Glutamatergic neuron (in vitro differentiated cells): ENCODE results near the gene ACOT13. TPM values are rescaled to one million over a fixed set of nuclear protein-coding genes. Genes with fewer than 3 reads are reported as not detected.
"Not testable (repeated sequence)": the region's sequence is repeated elsewhere in the genome, so short reads cannot be mapped to it uniquely, and the experiment has no call there.

ENCODE experiments used
- DNase-seq: peaks from one replicate; pipeline ENCODE4 v3.0.0; 2022
- H3K27ac Mint-ChIP-seq: one replicate; pipeline ENCODE4 v1.8.0; 2020; ENCODE audit warnings: mild to moderate bottlenecking, mixed read lengths, inconsistent platforms; ENCODE audit not compliant: unreplicated experiment
- H3K27me3 Mint-ChIP-seq: one replicate; pipeline ENCODE4 v1.8.0; 2020; ENCODE audit warnings: mild to moderate bottlenecking, moderate library complexity, mixed read lengths, inconsistent platforms; ENCODE audit not compliant: unreplicated experiment
- H3K36me3 Mint-ChIP-seq: one replicate; pipeline ENCODE4 v1.8.0; 2020; ENCODE audit warnings: mild to moderate bottlenecking, mixed read lengths, inconsistent platforms; ENCODE audit not compliant: unreplicated experiment
- H3K4me1 Mint-ChIP-seq: one replicate; pipeline ENCODE4 v1.8.0; 2020; ENCODE audit warnings: mild to moderate bottlenecking, low read depth, mixed read lengths, inconsistent platforms; ENCODE audit not compliant: unreplicated experiment
- H3K4me3 Mint-ChIP-seq: one replicate; pipeline ENCODE4 v1.8.0; 2020; ENCODE audit warnings: mild to moderate bottlenecking, mixed read lengths, inconsistent platforms; ENCODE audit not compliant: unreplicated experiment
- H3K9me3 Mint-ChIP-seq: one replicate; pipeline ENCODE4 v1.8.0; 2020; ENCODE audit warnings: mild to moderate bottlenecking, moderate library complexity, mixed read lengths, inconsistent platforms; ENCODE audit not compliant: unreplicated experiment
- total RNA-seq: library from RNA; stranded (reverse); fragmentation: NEBNext Ultra II Directional; extraction: Animal tissue kit (Norgen Biotek cat#: 25700); gene quantifications from one replicate; pipeline ENCODE4 v1.2.1, GENCODE V29; 2021; ENCODE audit not compliant: unreplicated experiment
- TF ChIP-seq, protein P1 (sequence below): fragments of 200-600 bp; sonication (generic); IDR thresholded peaks from one replicate; pipeline ENCODE4 v1.5.0; 2021; ENCODE audit not compliant: partially characterized antibody, unreplicated experiment

The ACOT13 gene
- total RNA-seq, 1 donor from 2014 or later = 25.3 TPM

DNA sequence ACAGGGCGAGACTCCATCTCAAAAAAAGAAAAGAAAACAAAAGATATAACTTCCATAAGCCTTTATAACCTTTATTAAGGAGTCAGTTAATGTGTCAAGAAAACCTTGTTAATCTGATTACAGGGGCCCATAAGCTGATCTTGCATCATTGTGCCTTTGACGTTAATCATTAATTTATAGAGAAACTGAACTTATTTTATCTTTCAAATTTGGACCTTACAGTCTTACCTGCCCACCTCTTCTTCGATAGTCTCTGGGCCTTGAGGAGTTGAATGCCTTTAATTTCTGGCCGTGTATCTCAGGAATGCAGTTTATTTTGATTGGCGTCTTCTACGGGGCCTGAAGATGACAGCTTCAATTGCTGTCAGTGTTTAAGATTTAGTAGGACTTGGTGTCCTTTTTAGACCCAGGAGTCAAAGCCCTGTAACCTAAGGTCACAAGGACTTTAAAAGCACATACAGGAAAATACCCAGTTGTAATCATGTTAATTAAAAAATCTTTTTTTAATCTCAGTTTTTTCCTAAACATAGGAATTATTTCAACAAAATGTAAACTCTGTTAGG lies 5.8 kb downstream of the ACOT13 start:
- H3K4me3 Mint-ChIP-seq = no peak overlapping the region
- no peak overlapping the region for H3K27ac Mint-ChIP-seq
- H3K9me3 Mint-ChIP-seq = peaks cover 11% of the 10 kb centered on the region
- DNase-seq = no peak
- H3K27me3 Mint-ChIP-seq = peaks cover 6% of the 10 kb centered on the region
- H3K4me1 Mint-ChIP-seq = no peaks in the 10 kb centered on the region
- TF ChIP-seq, protein P1, sequence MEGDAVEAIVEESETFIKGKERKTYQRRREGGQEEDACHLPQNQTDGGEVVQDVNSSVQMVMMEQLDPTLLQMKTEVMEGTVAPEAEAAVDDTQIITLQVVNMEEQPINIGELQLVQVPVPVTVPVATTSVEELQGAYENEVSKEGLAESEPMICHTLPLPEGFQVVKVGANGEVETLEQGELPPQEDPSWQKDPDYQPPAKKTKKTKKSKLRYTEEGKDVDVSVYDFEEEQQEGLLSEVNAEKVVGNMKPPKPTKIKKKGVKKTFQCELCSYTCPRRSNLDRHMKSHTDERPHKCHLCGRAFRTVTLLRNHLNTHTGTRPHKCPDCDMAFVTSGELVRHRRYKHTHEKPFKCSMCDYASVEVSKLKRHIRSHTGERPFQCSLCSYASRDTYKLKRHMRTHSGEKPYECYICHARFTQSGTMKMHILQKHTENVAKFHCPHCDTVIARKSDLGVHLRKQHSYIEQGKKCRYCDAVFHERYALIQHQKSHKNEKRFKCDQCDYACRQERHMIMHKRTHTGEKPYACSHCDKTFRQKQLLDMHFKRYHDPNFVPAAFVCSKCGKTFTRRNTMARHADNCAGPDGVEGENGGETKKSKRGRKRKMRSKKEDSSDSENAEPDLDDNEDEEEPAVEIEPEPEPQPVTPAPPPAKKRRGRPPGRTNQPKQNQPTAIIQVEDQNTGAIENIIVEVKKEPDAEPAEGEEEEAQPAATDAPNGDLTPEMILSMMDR = no peak
- H3K36me3 Mint-ChIP-seq = peaks cover 16% of the 10 kb centered on the region

DNA sequence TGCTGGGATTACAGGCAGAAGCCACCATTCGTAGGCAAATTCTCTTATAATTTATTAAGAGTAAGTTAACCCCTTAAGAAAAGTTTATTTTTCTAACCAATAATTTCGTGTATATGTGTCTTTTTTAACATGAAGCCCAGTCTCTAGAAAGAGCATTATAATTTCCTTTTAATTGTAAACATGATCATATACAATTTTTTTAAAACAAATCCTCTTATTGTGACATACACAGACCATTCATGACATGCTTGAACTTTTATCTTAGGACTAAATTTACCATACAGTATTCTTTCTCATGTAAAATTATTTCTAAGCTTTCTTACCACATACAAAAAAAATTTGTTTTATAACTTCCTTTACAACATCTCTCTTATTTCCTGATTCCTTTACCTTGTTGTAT lies 6.7 kb downstream of the ACOT13 start:
- H3K36me3 Mint-ChIP-seq = peaks cover 16% of the 10 kb centered on the region
- no peak overlapping the region for H3K27ac Mint-ChIP-seq
- H3K4me1 Mint-ChIP-seq = no peaks in the 10 kb centered on the region
- peaks cover 2% of the 10 kb centered on the region for H3K27me3 Mint-ChIP-seq
- peaks cover 11% of the 10 kb centered on the region for H3K9me3 Mint-ChIP-seq
- H3K4me3 Mint-ChIP-seq = no peak overlapping the region
- TF ChIP-seq, protein P1 = no peak
- DNase-seq = no peak

DNA sequence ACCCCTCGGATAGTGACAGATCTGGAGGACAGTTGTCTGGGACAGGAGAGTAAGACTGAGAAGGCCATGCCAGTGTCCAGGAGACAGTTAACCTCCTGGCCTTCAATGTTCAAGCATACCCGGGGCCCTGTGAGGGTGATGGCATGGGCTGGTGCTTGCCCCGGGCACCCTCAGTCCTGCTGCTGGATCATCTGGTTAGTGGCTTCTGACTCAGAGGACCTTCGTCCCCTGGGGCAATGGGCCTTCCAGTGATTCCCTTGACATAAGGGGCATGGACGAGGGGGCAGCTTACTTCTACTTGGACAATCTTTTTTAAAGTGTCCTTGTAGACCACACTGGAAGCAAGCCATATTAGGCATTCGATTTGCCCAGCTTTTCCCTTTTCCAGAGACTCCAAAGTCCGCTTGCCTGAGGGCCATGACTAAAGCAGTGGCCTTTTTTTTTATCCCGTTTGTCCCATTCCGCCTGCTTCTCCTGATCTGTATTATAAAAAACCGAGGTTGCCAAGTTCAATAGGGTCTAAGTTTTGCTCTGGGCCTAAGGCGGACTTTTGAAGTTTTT lies 12.0 kb downstream of the ACOT13 start:
- not testable (repeated sequence) for H3K36me3 Mint-ChIP-seq, H3K9me3 Mint-ChIP-seq, H3K4me1 Mint-ChIP-seq, H3K4me3 Mint-ChIP-seq, H3K27me3 Mint-ChIP-seq, H3K27ac Mint-ChIP-seq, DNase-seq

DNA sequence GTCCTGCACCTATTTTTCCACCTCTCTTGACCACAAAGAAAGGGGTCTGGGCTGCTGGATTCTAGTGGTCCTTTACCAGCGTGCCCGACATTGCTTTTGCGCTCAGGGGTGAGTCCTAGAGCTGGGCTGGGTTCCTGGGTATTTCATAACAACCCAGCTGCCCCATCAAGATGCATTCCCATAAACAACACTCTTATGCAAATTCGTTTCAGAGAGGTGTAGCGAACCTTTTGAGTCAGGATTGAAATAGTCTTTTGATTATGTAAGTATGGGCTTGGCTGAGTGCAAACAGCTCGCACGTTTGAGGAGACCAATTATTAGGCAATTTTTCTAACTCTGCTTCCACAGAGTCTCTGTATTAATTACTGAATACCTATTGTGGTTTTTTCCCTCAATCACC lies 13.7 kb downstream of the ACOT13 start:
- no peak for DNase-seq
- H3K4me3 Mint-ChIP-seq = no peak overlapping the region
- no peaks in the 10 kb centered on the region for H3K27me3 Mint-ChIP-seq
- peaks cover 4% of the 10 kb centered on the region for H3K4me1 Mint-ChIP-seq
- peaks cover 1% of the 10 kb centered on the region for H3K9me3 Mint-ChIP-seq
- no peak overlapping the region for H3K27ac Mint-ChIP-seq
- TF ChIP-seq, protein P1 = no peak
- peaks cover 9% of the 10 kb centered on the region for H3K36me3 Mint-ChIP-seq

DNA sequence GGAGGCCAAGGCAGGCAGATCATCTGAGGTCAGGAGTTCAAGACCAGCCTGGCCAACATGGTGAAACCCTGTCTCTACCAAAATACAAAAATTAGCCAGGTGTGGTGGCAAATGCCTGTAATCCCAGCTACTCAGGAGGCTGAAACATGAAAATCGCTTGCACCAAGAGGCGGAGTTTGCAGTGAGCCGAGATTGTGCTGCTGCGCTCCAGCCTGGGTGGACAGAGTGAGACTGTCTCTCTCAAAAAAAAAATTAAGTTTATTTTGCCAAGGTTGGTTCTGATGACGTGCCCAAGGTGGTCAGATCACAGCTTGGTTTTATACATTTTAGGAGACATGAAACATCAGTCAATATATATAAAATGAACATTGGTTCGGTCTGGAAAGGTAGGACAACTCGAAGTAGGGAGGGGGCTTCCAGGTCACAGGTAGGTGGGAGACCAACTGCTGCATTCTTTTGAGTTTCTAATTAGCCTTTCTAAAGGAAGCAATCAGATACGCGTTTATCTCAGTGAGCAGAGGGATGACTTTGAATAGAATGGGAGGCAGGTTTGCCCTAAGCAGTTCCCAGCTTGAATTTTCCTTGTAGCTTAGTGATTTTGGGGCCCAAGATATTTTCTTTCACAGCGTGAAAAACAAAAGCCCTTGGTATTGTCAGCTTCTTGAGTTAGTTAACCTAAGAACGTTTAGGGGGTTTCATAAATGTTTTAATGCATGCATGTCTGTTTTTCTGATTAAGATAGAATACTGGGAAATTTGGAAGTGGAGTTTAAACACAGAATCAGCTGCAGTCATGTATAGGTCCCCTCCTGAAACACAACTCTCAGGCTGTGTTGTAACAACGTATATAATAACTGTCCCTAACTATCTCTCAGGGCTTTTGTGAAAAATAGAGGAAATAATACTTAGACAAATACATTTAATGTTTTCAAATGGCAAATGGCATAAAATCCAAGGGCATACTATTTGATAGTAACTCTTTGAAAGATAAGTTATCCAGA lies 16.7 kb downstream of the ACOT13 start:
- peaks cover 4% of the 10 kb centered on the region for H3K4me1 Mint-ChIP-seq
- no peak overlapping the region for H3K4me3 Mint-ChIP-seq
- no peaks in the 10 kb centered on the region for H3K27me3 Mint-ChIP-seq
- H3K9me3 Mint-ChIP-seq = no peaks in the 10 kb centered on the region
- TF ChIP-seq, protein P1 = no peak
- peaks cover 9% of the 10 kb centered on the region for H3K36me3 Mint-ChIP-seq
- no peak for DNase-seq
- peak overlapping the region; percentile 49 for H3K27ac Mint-ChIP-seq
